CD4-positive, alpha-beta T cell treated with Interferon gamma for 1 hour (primary cell): ENCODE data around the gene GPR141.
"Not testable (repeated sequence)": the region's sequence is repeated elsewhere in the genome, so short reads cannot be mapped to it uniquely, and the experiment has no call there.

ENCODE experiments used
- DNase-seq: peaks from one replicate; pipeline ENCODE4 v3.0.0-alpha.2; 2020

The GPR141 gene

GRCh38 chr7:37690206-37690605, 6.6 kb downstream of the GPR141 start:
- DNase-seq = no peak

- peak; percentile 27 for DNase-seq
These were observed 10.9 kb downstream of the GPR141 start for GRCh38 chr7:37694208-37695094.

GRCh38 chr7:37698276-37698675, 14.7 kb downstream of the GPR141 start:
- no peak for DNase-seq

- no peak for DNase-seq
These were observed 15.2 kb downstream of the GPR141 start for GRCh38 chr7:37698782-37699181.

- DNase-seq = no peak
These were observed 18.2 kb downstream of the GPR141 start for GRCh38 chr7:37701769-37702168.

- no peak for DNase-seq
These were observed 19.8 kb downstream of the GPR141 start for GRCh38 chr7:37703361-37703760.

- not testable (repeated sequence) for DNase-seq
These were observed 20.8 kb downstream of the GPR141 start for GRCh38 chr7:37704328-37704833.

GRCh38 chr7:37705976-37706375, 22.4 kb downstream of the GPR141 start:
- no peak for DNase-seq

GRCh38 chr7:37706804-37707203, 23.2 kb downstream of the GPR141 start:
- no peak for DNase-seq

- no peak for DNase-seq
These were observed 24.4 kb downstream of the GPR141 start for GRCh38 chr7:37707754-37708485.

- no peak for DNase-seq
These were observed 26.3 kb downstream of the GPR141 start for GRCh38 chr7:37709631-37710509.

- no peak for DNase-seq
These were observed 30.0 kb downstream of the GPR141 start for GRCh38 chr7:37713613-37714012.

- DNase-seq = no peak
These were observed 31.0 kb downstream of the GPR141 start for GRCh38 chr7:37714606-37715005.

GRCh38 chr7:37718585-37718984, 35.0 kb downstream of the GPR141 start:
- no peak for DNase-seq

- DNase-seq = no peak
These were observed 35.5 kb downstream of the GPR141 start for GRCh38 chr7:37719077-37719476.

- no peak for DNase-seq
These were observed 41.2 kb downstream of the GPR141 start for GRCh38 chr7:37724732-37725131.

GRCh38 chr7:37726016-37726415, 42.5 kb downstream of the GPR141 start:
- DNase-seq = no peak

- no peak for DNase-seq
These were observed 45.2 kb downstream of the GPR141 start for GRCh38 chr7:37728747-37729146.

- DNase-seq = no peak
These were observed 45.6 kb downstream of the GPR141 start for GRCh38 chr7:37729181-37729580.

- no peak for DNase-seq
These were observed 46.9 kb downstream of the GPR141 start for GRCh38 chr7:37730501-37730900.

GRCh38 chr7:37732253-37732652, 48.7 kb downstream of the GPR141 start:
- peak; percentile 46 for DNase-seq

GRCh38 chr7:37732888-37733287, 49.3 kb downstream of the GPR141 start:
- no peak for DNase-seq

- DNase-seq = no peak
These were observed 51.6 kb downstream of the GPR141 start for GRCh38 chr7:37735196-37735595.
